Activated CD8-positive, alpha-beta memory T cell treated with anti-CD3 and anti-CD28 coated beads, Interleukin-2, amount 50 U/mL, for 1 hour (primary cell): ENCODE data around the gene BMP2K.

ENCODE experiments used
- DNase-seq: peaks from one replicate; pipeline ENCODE4 v3.0.0-alpha.2; 2020; ENCODE audit errors: extremely low read depth

Gene BMP2K

GRCh38 chr4:78930016-78930629 is 154.0 kb downstream of the BMP2K start:
- DNase-seq = no peak

GRCh38 chr4:78936989-78937388 is 160.8 kb downstream of the BMP2K start:
- no peak for DNase-seq

DNA sequence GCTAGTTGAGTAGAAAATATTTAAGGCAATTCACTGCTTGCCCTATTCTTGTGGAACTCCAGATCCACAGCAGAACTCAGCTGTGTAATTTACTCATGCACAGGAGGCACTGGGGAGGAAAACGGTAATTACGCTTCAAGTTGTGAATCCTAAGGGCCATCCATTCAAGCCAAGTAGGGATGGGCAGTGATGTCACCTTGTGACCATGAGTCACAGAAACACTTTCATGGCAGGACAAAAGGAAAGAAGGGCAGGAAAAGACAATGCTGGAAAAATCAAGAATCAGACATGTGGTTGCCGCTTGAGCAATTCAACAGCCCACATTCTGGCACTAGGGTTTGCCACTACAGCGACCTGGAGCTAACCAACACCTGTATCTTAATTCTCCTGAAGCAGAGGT is 161.7 kb downstream of the BMP2K start:
- DNase-seq = no peak

DNA sequence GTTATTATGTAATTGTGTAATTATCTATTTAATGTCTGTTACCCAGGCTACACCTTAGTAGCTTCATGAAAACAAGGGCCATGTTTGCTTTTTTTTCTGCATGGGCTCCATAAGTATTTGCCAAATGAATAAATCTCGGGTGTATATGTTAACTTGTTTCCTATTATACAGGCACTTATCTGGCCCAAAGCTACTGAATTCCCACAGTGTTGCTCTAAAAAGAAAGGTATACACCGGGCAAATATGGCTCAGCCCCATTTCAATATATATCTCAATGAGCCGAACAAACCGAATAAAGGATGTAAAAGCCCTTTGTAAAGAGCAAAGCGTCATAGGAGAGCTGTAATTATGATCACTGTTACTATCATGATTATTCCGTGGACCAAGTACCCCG is 162.3 kb downstream of the BMP2K start:
- DNase-seq = no peak

GRCh38 chr4:78938868-78939666 is 162.9 kb downstream of the BMP2K start, which contains the start of gene PAQR3:
TSS of gene PAQR3 (minus strand) at chr4:78939438. CDS start at chr4:78939224, 214 bp downstream.
- peak; percentile 33 for DNase-seq

DNA sequence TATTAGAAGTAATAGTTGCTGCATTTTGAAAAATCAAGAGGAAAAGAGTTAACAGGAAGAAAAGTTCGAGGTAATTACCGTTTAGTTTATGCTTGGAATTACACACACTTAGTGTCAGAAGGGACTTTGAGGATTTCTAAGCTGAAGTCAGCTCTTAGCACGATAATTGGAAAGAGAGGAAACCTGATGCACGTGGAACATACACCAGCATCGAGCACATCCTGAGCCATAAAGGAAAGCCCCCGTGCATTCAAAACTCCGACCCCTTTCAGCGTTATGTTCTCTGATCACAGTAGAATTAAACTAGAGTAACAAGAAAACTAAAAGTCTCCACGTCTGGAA is 163.5 kb downstream of the BMP2K start:
- DNase-seq = no peak

DNA sequence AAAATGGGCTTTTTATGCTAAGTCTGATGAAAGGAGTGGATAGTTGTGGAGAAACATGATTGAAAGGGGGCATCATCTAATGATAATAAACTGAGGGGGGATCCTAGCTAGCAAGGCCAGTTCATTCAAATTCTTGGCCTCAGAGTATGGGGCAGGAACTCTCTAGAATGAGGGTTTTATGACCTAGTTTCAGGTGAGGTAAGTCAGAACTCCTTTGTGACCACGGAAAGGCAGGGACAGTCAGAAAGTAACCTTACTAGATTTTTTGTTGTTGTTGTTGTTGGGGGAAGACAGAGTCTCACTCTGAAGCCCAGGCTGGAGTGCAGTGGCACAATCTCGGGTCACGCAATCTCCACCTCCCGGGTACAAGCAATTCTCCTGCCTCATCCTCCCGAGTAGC is 164.6 kb downstream of the BMP2K start:
- no peak for DNase-seq

DNA sequence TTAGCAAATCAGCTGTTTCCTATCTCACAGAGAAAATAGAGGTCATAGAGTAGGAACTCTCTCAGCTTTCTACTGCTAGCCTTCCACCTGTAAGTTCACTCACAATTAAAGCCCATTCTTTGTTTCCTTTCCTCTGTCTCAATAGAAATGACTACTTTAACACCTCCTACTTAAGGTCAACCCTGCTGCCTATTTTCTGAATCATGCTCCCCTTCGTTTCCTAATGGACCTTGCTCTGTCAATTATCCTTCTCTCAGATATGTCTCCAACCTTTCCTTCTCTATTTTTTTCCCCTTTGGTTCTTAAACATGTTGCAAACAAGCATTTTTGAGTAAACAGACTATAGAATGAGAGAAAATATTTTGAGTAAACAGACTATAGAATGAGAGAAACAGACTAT is 168.2 kb downstream of the BMP2K start:
- no peak for DNase-seq

GRCh38 chr4:78945651-78946179 is 169.6 kb downstream of the BMP2K start:
- no peak for DNase-seq

DNA sequence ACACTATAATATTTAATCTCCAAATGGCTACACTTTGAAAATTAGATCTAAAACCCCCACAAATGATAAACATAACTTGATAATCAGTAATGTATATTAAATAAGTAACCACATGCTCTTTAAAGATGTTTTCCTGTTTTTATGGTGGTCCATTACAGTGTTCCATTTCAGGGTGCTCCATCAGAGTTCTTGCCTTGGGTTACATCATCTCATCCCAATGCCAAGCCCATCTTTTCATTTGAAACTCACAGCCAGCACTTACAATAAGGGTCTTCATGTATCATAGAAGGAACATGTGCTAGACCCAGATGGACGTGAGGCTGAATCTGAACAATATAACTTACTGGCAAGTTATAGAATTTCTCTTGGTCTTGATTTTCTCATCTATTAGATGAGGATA is 173.6 kb downstream of the BMP2K start:
- DNase-seq = no peak

DNA sequence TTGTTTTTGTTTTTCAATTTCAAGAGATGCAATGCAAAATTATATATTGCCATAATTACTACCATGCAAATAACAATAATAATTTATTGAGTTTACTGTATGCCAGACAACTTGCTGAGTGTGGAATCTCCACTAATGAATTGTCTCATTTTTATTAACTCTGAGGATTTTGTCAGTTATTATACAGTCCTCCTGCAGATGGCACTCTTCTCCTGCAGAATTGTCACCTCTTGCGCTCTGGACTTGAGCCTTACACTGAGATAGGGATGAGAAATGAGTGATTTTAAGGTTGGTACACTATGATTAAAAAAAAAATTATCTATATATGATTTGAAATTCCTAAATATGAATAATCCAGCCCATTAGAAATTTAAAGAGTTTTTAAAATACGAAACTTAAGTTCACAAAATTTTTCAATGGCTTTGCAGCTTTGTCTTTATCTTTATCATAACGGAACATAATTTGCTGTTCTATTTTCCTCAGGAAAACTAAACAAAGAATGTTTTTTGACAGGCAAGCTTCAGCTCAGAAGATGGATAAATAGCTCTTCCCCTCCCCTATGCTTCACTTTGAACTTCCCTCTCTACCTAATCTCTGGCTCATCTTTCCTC is 175.8 kb downstream of the BMP2K start:
- DNase-seq = no peak

DNA sequence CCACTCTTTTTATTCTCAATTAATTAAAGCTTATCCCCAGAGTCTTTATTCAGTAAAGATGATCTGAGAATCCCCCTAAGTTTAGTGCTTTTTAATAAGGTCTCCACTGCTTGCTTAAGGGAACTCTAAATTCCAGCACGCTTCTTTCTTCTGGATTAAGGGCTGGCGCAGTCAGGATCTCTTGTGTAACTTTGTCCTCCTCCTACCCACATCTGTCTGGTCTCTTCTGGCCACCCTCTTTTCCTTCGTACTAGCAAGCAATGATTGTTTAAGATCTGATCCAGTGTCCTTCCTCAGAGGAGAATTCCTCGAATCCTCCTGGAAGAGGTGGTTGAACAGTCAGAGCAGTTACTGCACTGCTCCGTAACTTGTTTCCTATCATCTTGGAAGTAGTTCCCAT is 177.1 kb downstream of the BMP2K start:
- no peak for DNase-seq

- DNase-seq = no peak
These were observed 177.9 kb downstream of the BMP2K start for GRCh38 chr4:78953769-78954666.

- no peak for DNase-seq
These were observed 180.8 kb downstream of the BMP2K start for GRCh38 chr4:78956975-78957374.

- DNase-seq = no peak
These were observed 184.8 kb downstream of the BMP2K start for GRCh38 chr4:78960926-78961325.
